Hepatocyte (in vitro differentiated cells): ENCODE measurements around the gene NGEF. TPM values are rescaled to one million over a fixed set of nuclear protein-coding genes. Genes with fewer than 3 reads are reported as not detected.

ENCODE experiments used
- DNase-seq: peaks from one replicate; pipeline ENCODE4 v3.0.0-alpha.2; 2016; ENCODE audit warnings: low spot score
- H2AFZ ChIP-seq: fragments of 200-600 bp; sonication (generic); 2 replicates; pipeline ENCODE4 v1.6.0; 2016; ENCODE audit warnings: antibody characterized with exemption, mild to moderate bottlenecking
- H3K27ac ChIP-seq: fragments of 200-600 bp; sonication (generic); 2 replicates; pipeline ENCODE4 v1.5.1; 2016; ENCODE audit warnings: mild to moderate bottlenecking
- H3K27me3 ChIP-seq: fragments of 200-600 bp; sonication (generic); 2 replicates; pipeline ENCODE4 v1.6.1; 2016
- H3K36me3 ChIP-seq: fragments of 200-600 bp; sonication (generic); replicated peaks from 2 replicates; pipeline ENCODE4 v1.5.1; 2016; ENCODE audit warnings: low read depth; ENCODE audit not compliant: insufficient read depth
- H3K4me1 ChIP-seq: fragments of 200-600 bp; sonication (generic); 2 replicates; pipeline ENCODE4 v1.5.1; 2016; ENCODE audit warnings: mild to moderate bottlenecking, moderate library complexity; ENCODE audit not compliant: insufficient read depth
- H3K4me2 ChIP-seq: fragments of 200-600 bp; sonication (generic); 2 replicates; pipeline ENCODE4 v1.6.0; 2016
- H3K4me3 ChIP-seq: fragments of 200-600 bp; sonication (generic); 2 replicates; pipeline ENCODE4 v1.5.1; 2016; ENCODE audit warnings: mild to moderate bottlenecking
- H3K79me2 ChIP-seq: fragments of 200-600 bp; sonication (generic); 2 replicates; pipeline ENCODE4 v1.6.0; 2017; ENCODE audit warnings: mild to moderate bottlenecking
- H3K9me2 ChIP-seq: fragments of 200-600 bp; sonication (generic); replicated peaks from 2 replicates; pipeline ENCODE4 v1.6.0; 2017; ENCODE audit warnings: mild to moderate bottlenecking; ENCODE audit not compliant: insufficient read depth
- H3K9me3 ChIP-seq: fragments of 200-600 bp; sonication (generic); 2 replicates; pipeline ENCODE4 v1.5.1; 2016; ENCODE audit warnings: low read depth, mild to moderate bottlenecking
- H4K20me1 ChIP-seq: fragments of 200-600 bp; sonication (generic); 2 replicates; pipeline ENCODE4 v1.6.0; 2016; ENCODE audit warnings: mild to moderate bottlenecking; ENCODE audit not compliant: insufficient read depth, poor library complexity, severe bottlenecking
- CTCF ChIP-seq: fragments of 200-600 bp; sonication (generic); IDR thresholded peaks from 2 replicates; pipeline ENCODE4 v1.5.1; 2016; ENCODE audit warnings: antibody characterized with exemption, mild to moderate bottlenecking; ENCODE audit not compliant: poor library complexity
- EZH2 ChIP-seq: fragments of 200-600 bp; sonication (generic); IDR thresholded peaks from 2 replicates; pipeline ENCODE4 v1.6.1; 2016; ENCODE audit warnings: antibody characterized with exemption, mild to moderate bottlenecking, borderline replicate concordance
- EZH2phosphoT487 ChIP-seq: fragments of 200-600 bp; sonication (generic); IDR thresholded peaks from one replicate; pipeline ENCODE4 v1.6.1; 2018; ENCODE audit warnings: antibody characterized with exemption, mild to moderate bottlenecking, low read depth, moderate library complexity; ENCODE audit not compliant: unreplicated experiment, severe bottlenecking
- whole genome bisulfite sequencing: methylation state at CpG from one replicate; pipeline ENCODE4 v1.1.6; 2016; ENCODE audit warnings: low lambda C conversion rate; ENCODE audit errors: missing lambda C conversion rate; 5-methylcytosine and 5-hydroxymethylcytosine counted together
- polyA plus RNA-seq: library from polyadenylated mRNA; unstranded; fragments of >200 nt; fragmentation: Nextera tagmentation; extraction: Ambion mirVana; gene quantifications from 2 replicates; pipeline ENCODE4 v1.2.1, GENCODE V29; 2016
- total RNA-seq: library from RNA; depleted of rRNA; stranded (reverse); fragments of >200 nt; gene quantifications from 2 replicates; pipeline ENCODE4 v1.2.3, GENCODE V29; 2014

The NGEF gene
- total and polyA plus RNA-seq, 2 experiments from 2014 or later, result 2.2 to 3.2 TPM

GRCh38 chr2:232966122-232966521 lies 46.9 kb downstream of the NGEF start:
- H3K27me3 ChIP-seq, result no peaks in the 10 kb centered on the region
- no peak for DNase-seq
- H3K4me1 ChIP-seq, result no peaks in the 10 kb centered on the region
- H4K20me1 ChIP-seq, result no peaks in the 10 kb centered on the region
- H3K4me3 ChIP-seq, result no peak overlapping the region
- H3K36me3 ChIP-seq, result no peaks in the 10 kb centered on the region
- TF ChIP-seq EZH2phosphoT487, result no peak
- no peak for TF ChIP-seq CTCF
- no peak for TF ChIP-seq EZH2
- no peaks in the 10 kb centered on the region for H3K9me2 ChIP-seq
- no peak overlapping the region for H3K27ac ChIP-seq
- no peaks in the 10 kb centered on the region for H3K9me3 ChIP-seq
- 65% methylated on average over 5 of the region's 5 CpGs for WGBS
- no peak overlapping the region for H2AFZ ChIP-seq
- no peaks in the 10 kb centered on the region for H3K79me2 ChIP-seq
- no peak overlapping the region for H3K4me2 ChIP-seq

- Histone ChIP-seq H3K79me2 (no peaks in the 10 kb centered on the region), H3K27me3 (no peaks in the 10 kb centered on the region), H3K4me2 (no peak overlapping the region), H3K9me2 (no peaks in the 10 kb centered on the region), H3K36me3 (no peaks in the 10 kb centered on the region), H3K4me3 (no peak overlapping the region), H3K27ac (no peak overlapping the region), H3K9me3 (no peaks in the 10 kb centered on the region), H2AFZ (no peak overlapping the region), H3K4me1 (no peaks in the 10 kb centered on the region), H4K20me1 (no peaks in the 10 kb centered on the region)
- WGBS, result 100% methylated on average over 1 of the region's 1 CpG
- no peak for DNase-seq
- TF ChIP-seq CTCF (no peak), EZH2phosphoT487 (no peak)
Observed at GRCh38 chr2:232963913-232964312, 49.1 kb downstream of the NGEF start.

GRCh38 chr2:232960862-232961261 lies 52.2 kb downstream of the NGEF start:
- Histone ChIP-seq H3K4me2 (no peak overlapping the region), H4K20me1 (no peaks in the 10 kb centered on the region), H3K4me1 (no peaks in the 10 kb centered on the region), H3K79me2 (no peaks in the 10 kb centered on the region), H3K27me3 (no peaks in the 10 kb centered on the region), H3K27ac (no peak overlapping the region), H3K9me3 (no peaks in the 10 kb centered on the region), H3K9me2 (no peaks in the 10 kb centered on the region), H2AFZ (no peak overlapping the region), H3K36me3 (no peaks in the 10 kb centered on the region), H3K4me3 (no peak overlapping the region)
- WGBS, result 90% methylated on average over 2 of the region's 2 CpGs
- TF ChIP-seq EZH2phosphoT487, result no peak
- no peak for TF ChIP-seq CTCF
- no peak for TF ChIP-seq EZH2
- DNase-seq, result no peak

GRCh38 chr2:232959139-232959538 lies 53.9 kb downstream of the NGEF start:
- 93% methylated on average over 4 of the region's 4 CpGs for WGBS
- no peaks in the 10 kb centered on the region for H3K27me3 ChIP-seq

More at GRCh38 chr2:232959139-232959538, 53.9 kb downstream of the NGEF start:
- Histone ChIP-seq H3K4me2 (no peak overlapping the region), H3K4me1 (no peaks in the 10 kb centered on the region), H3K4me3 (no peak overlapping the region), H4K20me1 (no peaks in the 10 kb centered on the region), H3K27ac (no peak overlapping the region), H3K9me3 (no peaks in the 10 kb centered on the region), H3K79me2 (no peaks in the 10 kb centered on the region), H2AFZ (no peak overlapping the region), H3K9me2 (no peaks in the 10 kb centered on the region), H3K36me3 (no peaks in the 10 kb centered on the region)
- DNase-seq, result no peak
- TF ChIP-seq EZH2 (no peak), CTCF (no peak), EZH2phosphoT487 (no peak)
